ENCODE measurements around the gene DNAH14. TPM values are rescaled to one million over a fixed set of nuclear protein-coding genes. Genes with fewer than 3 reads are reported as not detected.

Gene DNAH14
- total and polyA plus RNA-seq, 10 of the 15 experiments (the other 5 are each of a cell fraction or from before 2014, with no cell fraction given) = 2.0 to 7.9 (median 4.8) TPM

- TF ChIP-seq ATF3 (IDR thresholded peaks at IDR 0.05; ENCODE audit: borderline replicate concordance, extremely low read depth, low read depth, low read length) (no peak), IKZF1 (conservative IDR thresholded peaks at IDR 0.05) (peak; percentile 71), BHLHE40 (IDR thresholded peaks at IDR 0.05; ENCODE audit: borderline replicate concordance in 1 of 2, low read depth in 2 of 2, low read length in 1 of 2) (peak in 1 of 2 experiments; percentile 40; a peak in 2 of 4 replicates), LARP7 (IDR thresholded peaks at IDR 0.05) (peak; percentile 51; the same call in 1 of the 2 replicates), FOS (IDR thresholded peaks at IDR 0.05; ENCODE audit: borderline replicate concordance, extremely low read depth, insufficient read length) (no peak), CBFB (IDR thresholded peaks at IDR 0.05; ENCODE audit: low read depth) (no peak), USF1 (IDR thresholded peaks at IDR 0.05; ENCODE audit: borderline replicate concordance, extremely low read length, insufficient read depth, low read depth, low read length) (no peak), ELK1 (IDR thresholded peaks at IDR 0.05; ENCODE audit: low read depth, low read length) (no peak), E2F8 (IDR thresholded peaks at IDR 0.05; ENCODE audit: low read depth, partially characterized antibody) (no peak), ASH2L (IDR thresholded peaks at IDR 0.05; ENCODE audit: borderline replicate concordance, low read depth) (peak; percentile 43; the same call in 1 of the 2 replicates), SREBF2 (IDR thresholded peaks at IDR 0.05; ENCODE audit: low read length) (no peak), YY1 (IDR thresholded peaks at IDR 0.05; ENCODE audit: low read depth, low read length) (peak; percentile 22; the same call in 1 of the 2 replicates), ETV6 (conservative IDR thresholded peaks at IDR 0.05 in 1 of 2, IDR thresholded peaks at IDR 0.05 in 1 of 2; ENCODE audit: borderline replicate concordance in 1 of 2, low read depth in 1 of 2) (no peak), ZZZ3 (IDR thresholded peaks at IDR 0.05; ENCODE audit: control insufficient read depth, insufficient read length, low read depth) (no peak), PKNOX1 (IDR thresholded peaks at IDR 0.05) (no peak), E2F4 (IDR thresholded peaks at IDR 0.05; ENCODE audit: low read depth, low read length) (no peak), NR2F1 (conservative IDR thresholded peaks at IDR 0.05) (peak; percentile 41), PML (IDR thresholded peaks at IDR 0.05; ENCODE audit: low read length) (no peak; the same call in 1 of the 2 replicates), RCOR1 (conservative IDR thresholded peaks at IDR 0.05; ENCODE audit: low read depth, low read length) (0 out of 2 replicates have a peak, but pooled peaks have one; percentile 14), WRNIP1 (IDR thresholded peaks at IDR 0.05; ENCODE audit: borderline replicate concordance, low read depth, low read length) (no peak)
Measured at GRCh38 chr1:225427235-225428067, 498.0 kb downstream of the DNAH14 start, which contains the start of gene LBR (continued).

All from GM12878 (cell line).